Measurements from ENCODE around the gene ADGRE3.
"Not testable (repeated sequence)": the region's sequence is repeated elsewhere in the genome, so short reads cannot be mapped to it uniquely, and the experiment has no call there.

ADGRE3 gene

DNA sequence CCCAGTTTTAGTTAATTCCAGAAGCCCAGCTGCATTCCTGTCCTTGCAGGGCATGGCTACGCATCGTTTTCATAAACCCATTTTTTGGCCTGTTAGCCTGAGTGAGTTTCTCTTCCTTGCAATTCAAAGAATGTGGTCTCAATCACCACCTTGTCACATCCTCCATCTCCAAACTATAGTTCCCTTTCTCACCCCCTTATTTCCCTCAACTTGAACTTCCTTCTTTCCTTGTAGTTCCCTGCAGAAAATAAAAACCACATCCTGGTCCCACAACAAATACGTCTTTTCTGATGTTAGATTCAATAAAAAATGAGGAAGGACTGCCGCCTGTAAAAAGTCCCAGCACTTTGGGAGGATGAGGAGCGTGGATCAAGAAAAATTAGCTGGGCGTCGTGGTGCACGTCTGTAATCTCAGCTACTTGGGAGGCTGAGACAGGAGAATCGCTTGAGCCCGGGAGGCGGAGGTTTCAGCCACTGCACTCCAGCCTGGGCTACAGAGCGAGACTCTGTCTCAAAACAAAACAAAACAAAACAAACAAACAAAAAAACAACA lies 13.2 kb downstream of the ADGRE3 start:
- DNase-seq, result no peak

GRCh38 chr19:14659874-14660489 lies 14.7 kb downstream of the ADGRE3 start:
- DNase-seq, result no peak

DNA sequence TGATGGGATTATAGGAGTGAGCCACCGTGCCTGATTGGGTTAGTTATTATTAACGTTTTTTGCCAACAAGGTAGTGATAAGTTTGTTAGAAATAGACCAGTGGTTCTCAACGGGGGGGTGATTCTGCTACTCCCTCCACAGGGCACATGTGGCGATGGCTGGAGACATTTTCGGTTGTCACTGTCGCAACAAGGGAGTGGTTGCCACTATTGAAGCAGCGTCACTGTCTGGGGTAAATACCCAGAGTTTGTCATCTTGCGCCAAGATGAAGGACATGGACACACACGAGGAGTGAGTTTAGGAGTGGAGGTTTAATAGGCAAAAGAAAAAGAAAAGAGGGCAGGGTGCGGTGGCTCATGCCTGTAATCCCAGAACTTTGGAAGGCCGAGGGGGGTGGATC lies 18.9 kb downstream of the ADGRE3 start:
- no peak for DNase-seq

DNA sequence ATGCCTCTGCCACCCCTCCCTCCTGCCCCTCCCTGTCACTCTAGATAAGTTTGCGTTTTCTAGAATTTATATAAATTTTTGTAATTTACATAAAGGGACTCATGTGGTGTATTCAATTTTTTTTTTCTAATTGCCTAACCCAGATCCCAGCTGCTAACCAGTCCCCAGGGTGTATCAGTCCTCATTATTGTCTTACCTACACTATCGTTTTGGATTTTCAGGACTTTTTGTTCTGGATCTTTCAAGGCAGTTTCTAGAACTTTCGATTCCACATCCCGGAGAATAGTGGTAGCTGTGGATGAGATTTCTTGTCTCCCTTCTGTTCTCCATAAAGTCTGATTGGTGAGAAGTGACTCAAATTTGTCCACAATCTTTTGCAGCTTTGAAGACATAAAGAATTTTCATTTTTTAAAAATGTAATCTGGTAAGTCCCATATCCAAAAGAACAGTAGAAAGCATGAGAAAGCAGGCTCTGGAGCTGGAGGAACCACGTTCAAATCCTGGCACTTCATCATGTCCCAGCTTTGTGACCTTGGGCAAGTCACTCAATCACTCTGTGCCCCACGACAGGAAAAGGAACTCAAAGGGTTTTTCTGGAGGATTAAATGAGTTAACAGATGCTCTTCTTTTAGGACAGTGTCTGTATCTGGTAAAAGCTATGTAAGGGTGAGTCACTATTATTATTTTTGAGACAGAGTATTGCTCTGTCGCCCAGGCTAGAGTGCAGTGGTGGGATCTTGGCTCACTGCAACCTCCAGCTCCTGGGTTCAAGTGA lies 19.7 kb downstream of the ADGRE3 start:
- DNase-seq, result no peak

DNA sequence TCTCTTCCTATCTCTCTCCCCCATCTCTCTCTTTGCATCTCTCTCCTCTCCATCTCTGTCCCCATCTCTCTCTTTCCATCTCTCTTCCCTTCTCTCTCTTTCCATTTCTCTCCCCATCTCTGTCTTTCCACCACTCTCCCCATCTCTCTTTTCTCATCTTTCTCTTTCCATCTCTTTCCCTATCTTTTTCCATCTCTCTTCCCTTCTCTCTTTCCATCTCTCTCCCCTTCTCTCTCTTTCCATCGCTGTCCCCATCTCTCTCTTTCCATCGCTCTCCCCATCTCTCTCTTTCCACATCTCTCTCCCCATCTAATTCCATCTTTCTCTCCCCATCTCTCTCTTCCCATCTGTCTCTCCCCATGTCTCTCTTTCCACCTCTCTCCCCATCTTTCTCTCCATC lies 24.5 kb downstream of the ADGRE3 start:
- DNase-seq, result no peak

DNA sequence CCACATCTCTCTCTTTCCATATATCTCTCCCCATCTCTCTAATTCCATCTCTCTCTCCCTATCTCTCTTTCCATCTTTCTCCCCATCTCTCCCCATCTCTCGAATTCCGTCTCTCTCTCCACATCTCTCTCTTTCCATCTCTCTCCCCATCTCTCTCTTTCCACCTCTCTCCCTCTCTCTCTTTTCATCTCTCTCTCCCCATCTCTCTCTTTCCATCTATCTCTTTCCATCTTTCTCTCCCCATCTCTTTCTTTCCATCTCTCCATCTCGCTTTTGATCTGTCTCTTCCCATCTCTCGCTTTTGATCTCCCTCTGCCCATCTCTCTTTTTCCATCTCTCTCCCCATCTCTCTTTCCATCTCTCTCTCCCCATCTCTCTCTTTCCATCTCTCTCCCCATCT lies 25.6 kb downstream of the ADGRE3 start:
- no peak for DNase-seq

DNA sequence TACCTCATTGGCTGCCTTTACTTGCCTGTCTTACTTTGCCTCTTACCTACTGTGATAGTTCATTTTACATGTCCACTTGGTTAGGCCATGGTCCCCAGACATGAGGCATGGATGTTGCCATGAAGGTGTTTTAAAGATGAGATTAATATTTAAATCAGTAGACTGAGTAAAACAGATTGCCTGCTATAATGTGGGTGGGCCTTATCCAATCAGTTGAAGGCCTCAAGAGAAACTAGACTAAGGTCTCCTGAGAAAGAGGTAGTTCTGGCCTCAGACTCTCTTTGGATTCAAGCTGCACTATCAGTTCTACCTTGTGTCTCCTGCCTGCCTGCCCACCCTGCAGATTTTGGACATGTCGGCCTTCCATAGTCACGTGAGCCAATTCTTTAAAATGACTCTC lies 26.1 kb downstream of the ADGRE3 start:
- no peak for DNase-seq

DNA sequence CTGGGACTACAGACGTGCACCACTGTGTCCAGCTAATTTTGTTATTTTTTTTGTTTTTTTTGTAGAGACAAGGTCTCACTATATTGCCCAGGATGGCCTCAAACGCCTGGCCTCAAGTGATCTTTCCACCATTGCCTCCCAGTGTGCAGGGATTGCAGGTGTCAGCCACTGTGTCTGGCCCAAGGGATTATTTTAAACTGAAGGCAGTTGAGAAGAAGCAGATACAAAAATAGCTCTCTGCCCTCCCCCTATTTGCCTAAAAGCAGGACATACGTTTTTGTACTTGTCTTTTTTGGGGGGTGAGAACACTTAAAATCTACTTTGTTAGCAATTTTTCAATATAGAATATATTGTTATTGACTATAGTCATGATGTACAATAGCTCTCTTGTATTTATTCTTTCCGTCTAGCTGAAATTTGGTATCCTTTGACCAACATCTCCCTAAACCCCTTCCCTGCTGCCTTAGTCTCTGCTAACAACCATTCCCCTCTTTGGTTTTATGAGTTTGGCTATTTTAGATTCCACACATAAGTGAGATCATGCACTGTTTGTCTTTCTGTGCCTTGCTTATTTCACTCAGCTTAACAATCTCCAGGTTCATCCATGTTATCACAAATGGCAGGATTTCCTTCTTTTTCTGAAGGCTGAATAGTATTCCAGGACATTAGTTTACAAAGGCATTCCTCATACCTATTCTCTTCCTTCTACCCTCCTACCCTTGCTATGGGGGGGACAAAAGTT lies 34.9 kb downstream of the ADGRE3 start:
- DNase-seq, result no peak

- no peak for DNase-seq
Observed at GRCh38 chr19:14632286-14632685, 42.4 kb downstream of the ADGRE3 start.

GRCh38 chr19:14629557-14629956 lies 45.1 kb downstream of the ADGRE3 start:
- DNase-seq, result no peak

DNA sequence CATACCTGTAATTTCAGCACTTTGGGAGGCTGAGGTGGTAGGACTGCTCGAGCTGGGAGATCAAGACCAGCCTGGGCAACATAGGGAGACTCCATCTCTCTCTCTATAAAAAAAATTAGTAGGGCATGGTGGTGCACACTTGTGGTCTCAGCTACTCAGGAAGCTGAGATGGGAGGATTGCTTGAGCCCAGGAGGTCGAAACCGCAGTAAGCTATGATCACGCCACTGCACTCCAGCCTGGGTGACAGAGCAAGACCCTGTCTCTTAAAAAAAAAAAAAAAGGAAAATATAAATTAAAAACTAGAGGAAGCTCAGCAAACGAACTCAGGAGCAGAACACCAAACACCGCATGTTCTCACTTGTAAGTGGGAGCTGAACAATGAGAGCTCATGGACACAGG lies 50.2 kb downstream of the ADGRE3 start:
- DNase-seq, result not testable (repeated sequence)

- no peak for DNase-seq
Observed at GRCh38 chr19:14619404-14619803, 55.2 kb downstream of the ADGRE3 start.

DNA sequence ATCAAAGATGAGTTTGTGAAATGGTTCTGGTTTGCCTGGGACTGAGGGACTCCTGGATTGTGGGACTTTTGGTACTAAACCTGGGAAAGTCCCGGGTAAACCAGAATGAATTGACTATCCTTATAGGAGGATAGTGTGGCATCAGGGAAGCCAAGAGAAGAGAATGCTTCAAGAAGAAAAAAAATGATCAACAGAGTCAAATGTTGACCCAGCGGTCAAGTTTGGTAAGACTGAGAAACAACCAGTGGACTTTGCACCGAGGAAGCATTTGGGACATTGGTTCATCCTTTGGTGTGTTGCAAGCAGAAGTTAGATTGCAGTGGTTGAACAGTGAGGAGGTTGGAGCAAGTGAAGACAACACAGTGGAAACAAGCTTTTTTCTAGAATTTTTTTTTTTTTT lies 58.2 kb downstream of the ADGRE3 start:
- no peak for DNase-seq

GRCh38 chr19:14615623-14616022 lies 59.0 kb downstream of the ADGRE3 start:
- DNase-seq, result no peak

- DNase-seq, result no peak
Observed at GRCh38 chr19:14614099-14614412, 60.6 kb downstream of the ADGRE3 start.

GRCh38 chr19:14613399-14614098 lies 61.1 kb downstream of the ADGRE3 start:
- DNase-seq, result not testable (repeated sequence)

DNA sequence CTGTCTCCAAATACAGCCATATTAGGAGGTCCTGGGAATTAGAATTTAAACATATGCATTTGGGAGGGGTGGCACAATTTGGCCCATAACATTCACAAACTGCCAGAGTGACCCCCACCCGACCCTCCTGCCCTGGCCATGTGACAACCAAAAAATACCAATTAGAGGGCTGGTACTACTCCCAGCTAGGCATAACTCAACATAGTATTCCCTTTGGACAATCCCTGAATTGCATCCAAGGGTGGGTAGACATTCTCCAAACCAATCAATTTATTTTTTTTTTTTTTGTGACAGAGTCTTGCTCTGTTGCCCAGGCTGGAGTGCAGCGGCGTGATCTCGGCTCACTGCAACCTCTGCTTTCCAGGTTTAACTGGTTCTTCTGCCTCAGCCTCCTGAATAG lies 62.0 kb downstream of the ADGRE3 start:
- DNase-seq, result no peak

DNA sequence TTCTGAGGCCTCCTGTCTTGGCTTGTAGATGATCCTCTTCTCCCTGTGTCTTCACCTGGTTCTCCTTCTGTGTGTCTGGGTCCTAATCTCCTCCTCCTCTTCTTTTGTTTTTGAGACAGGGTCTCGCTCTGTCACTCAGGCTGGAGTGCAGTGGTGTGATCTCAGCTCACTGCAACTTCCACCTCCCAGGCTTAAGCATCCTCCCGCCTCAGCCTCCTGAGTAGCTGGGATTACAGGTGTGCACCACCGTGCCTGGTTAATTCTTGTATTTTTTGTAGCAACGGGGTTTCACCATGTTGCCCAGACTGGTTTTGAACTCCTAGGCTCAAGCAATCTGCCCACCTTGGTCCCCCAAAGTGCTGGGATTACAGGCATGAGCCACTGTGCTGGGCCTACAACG lies 62.4 kb downstream of the ADGRE3 start:
- not testable (repeated sequence) for DNase-seq

GRCh38 chr19:14611051-14611450 lies 63.6 kb downstream of the ADGRE3 start:
- no peak for DNase-seq

DNA sequence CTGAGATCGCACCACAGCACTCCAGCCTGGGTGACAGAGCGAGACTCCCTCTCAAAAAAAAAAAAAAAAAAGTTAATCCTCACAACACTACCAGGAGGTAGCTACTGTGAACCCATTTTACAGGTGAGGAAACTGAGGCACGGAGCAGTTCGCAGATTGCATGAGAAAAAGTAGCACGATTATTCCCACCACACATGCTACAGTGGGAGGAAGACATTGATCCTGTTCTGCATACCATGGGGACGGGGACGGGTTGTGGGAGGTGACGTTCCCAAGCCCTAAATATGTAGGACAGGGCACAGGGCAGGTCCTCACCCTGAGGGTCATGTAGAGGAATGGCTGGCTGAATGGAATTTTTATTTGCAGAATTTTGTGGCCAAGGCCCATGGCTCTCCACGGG lies 68.0 kb downstream of the ADGRE3 start:
- DNase-seq, result no peak

GRCh38 chr19:14603990-14604387 lies 70.7 kb downstream of the ADGRE3 start:
- no peak for DNase-seq

GRCh38 chr19:14599548-14600147 lies 75.0 kb downstream of the ADGRE3 start:
- DNase-seq, result no peak

DNA sequence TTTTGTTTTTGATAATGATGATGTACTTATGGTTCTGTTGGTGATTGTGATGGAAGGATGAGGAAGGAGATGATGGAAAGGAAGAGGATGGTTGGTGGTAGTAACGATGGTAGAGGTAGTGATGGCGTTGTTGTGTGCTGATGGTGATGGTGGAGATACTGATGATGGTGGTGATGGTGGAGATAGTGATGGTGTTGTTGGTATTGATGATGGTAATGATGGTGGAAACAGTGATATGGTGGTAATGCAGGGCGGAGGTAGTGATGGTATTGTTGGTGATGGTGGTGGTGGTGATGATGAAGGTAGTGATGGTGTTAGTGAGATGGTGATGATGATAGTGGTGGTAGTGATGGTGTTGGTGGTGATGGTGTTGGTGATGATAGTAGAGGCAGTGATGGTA lies 79.1 kb downstream of the ADGRE3 start:
- DNase-seq, result no peak
